HUES64 (cell line): Measurements from ENCODE around the gene CCND3.
A peak's percentile ranks its signal among the peaks of the same experiment; 100 is the strongest.

Experiments used
- H3K27ac ChIP-seq: 2 replicates; pipeline ENCODE4 v1.7.0; 2013; ENCODE audit warnings: low read depth, low read length, inconsistent platforms
- H3K27me3 ChIP-seq: 2 replicates; pipeline ENCODE4 v1.6.1; 2013; ENCODE audit warnings: mild to moderate bottlenecking, low read length; ENCODE audit not compliant: insufficient read depth
- H3K36me3 ChIP-seq: 2 replicates; pipeline ENCODE4 v1.6.1; 2013; ENCODE audit warnings: mild to moderate bottlenecking, low read length; ENCODE audit not compliant: insufficient read depth
- H3K4me1 ChIP-seq: 2 replicates; pipeline ENCODE4 v1.6.1; 2013; ENCODE audit warnings: mild to moderate bottlenecking, low read length, moderate library complexity; ENCODE audit not compliant: insufficient read depth
- H3K4me3 ChIP-seq: 2 replicates; pipeline ENCODE4 v1.5.1; 2013; ENCODE audit warnings: mild to moderate bottlenecking, low read length, moderate library complexity
- H3K9ac ChIP-seq: 2 replicates; pipeline ENCODE4 v1.6.1; 2013; ENCODE audit warnings: mild to moderate bottlenecking, low read depth, low read length
- H3K9me3 ChIP-seq: 2 replicates; pipeline ENCODE4 v1.6.1; 2013; ENCODE audit warnings: low read depth, low read length; ENCODE audit not compliant: insufficient read depth
- WGBS: fragments of 150-250, 120-280 bp; methylation state at CpG from one replicate; pipeline ENCODE4 v1.1.7; 2013; ENCODE audit warnings: missing lambda C conversion rate; 5-methylcytosine and 5-hydroxymethylcytosine counted together

Gene CCND3

DNA sequence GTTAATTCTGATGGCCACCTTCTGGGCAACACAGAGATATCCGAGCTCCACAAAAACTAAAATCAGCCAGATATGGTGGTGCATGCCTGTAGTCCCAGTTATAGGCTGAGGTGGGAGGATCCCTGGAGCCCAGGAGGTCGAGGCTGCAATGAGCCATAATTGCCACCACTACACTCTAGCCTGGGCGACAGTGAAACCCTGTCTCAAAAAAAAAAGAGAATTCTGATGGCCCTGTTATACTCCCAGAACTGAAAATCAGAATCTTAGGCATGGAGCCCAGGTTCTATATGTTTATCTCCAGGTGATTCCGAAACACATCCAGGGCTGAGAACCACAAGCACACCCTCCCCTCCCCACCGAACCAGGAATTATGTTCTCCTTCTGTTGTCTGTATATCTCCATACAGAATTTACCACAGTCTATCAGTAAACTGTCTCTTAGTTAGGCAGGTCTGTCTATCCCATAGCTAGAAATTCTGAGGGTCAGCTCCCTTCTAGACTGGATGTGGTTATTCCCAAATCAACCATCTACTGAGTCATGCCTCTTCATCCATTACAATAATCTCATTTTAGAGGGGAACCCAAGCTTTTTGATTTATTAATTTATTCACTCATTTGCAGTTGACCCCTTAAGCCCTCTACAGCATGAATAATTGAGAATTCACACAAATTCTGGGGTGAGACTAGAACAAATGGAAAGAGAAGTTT is 24.8 kb upstream of the CCND3 start:
- 69% methylated on average over 4 of the region's 5 CpGs for WGBS
- H3K9ac ChIP-seq: peak overlapping the region; percentile 52; the same call in 1 of the 2 replicates

DNA sequence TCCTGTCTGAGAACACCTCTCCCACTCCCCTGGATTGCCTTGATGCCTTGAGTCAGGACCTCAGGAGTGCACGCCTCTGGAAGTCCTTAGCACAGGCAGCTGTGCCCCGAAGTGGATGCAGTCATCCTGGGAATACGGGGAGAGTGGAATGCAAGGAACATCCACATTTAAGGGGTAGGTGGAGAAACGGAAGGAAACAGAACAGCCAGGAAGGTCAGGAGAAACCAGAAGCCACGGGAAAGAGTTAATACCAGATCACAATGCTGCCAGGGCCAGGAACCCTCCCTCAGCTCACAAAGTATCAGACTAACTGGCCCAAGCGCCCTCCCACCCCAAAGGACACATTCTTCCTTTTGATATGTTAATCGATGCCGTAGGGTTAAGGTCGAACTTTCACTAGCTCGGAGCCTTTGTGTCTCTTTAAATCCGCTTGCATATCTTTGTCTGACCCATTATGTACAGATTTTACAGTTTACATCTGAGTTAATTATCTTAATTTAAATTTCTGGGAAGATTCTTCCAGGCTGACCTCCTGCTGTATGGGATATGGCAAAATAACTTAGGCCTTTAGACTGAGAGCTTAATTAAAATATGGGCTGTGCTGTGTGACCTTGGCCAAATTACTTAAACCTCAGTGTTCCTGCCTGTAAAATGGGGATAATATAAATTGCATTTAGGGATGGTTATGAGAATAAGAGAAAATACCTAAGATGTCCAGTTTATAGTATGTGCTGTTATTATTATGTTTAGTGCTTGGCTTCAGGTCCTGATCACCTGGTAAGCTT is 24.0 kb upstream of the CCND3 start:
- Histone ChIP-seq H3K9me3 (no peaks in the 10 kb centered on the region), H3K36me3 (no peaks in the 10 kb centered on the region), H3K27ac (peak overlapping the region; percentile 86), H3K9ac (peak overlapping the region; percentile 52), H3K4me3 (peak overlapping the region; percentile 22), H3K4me1 (peaks cover 31% of the 10 kb centered on the region), H3K27me3 (no peaks in the 10 kb centered on the region)
- WGBS: 3% methylated on average over 10 of the region's 11 CpGs

More for the DNA sequence above, 24.8 kb upstream of the CCND3 start:
- H3K36me3 ChIP-seq: no peaks in the 10 kb centered on the region
- no peaks in the 10 kb centered on the region for H3K9me3 ChIP-seq
- H3K4me3 ChIP-seq: no peak overlapping the region
- H3K4me1 ChIP-seq: peaks cover 31% of the 10 kb centered on the region
- H3K27ac ChIP-seq: peak overlapping the region; percentile 86
- H3K27me3 ChIP-seq: no peaks in the 10 kb centered on the region

DNA sequence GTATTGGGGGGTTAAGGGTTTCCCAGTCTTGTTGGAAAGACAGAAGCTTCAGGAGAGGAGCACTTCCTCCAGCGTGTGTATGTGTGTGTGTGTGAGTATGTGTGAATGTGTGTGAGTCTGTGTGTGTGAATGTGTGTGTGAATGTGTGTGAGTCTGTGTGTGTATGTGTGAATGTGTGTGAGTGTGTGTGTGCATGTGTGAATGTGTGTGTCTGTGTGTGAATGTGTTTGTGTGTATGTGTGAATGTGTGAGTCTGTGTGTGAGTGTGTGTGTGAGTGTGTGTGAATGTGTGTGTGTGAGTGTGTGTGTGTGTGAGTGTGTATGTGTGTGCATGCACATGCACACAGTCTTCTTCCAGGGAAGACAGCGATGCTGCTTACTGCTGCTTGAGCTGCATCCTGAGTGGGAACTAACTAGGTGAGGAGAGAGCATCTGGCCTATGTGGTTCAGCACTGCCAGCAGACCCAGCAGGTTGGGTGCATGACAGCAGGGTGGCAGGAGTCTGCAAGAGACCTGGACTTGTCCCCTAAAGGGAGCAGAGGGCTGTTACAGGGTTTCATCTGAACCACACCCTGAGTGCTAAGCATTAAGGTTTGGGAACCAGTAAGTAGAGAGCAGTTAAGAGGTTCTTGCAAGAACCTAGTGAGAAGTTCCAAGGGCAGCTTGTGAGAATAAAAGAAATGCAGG is 22.7 kb upstream of the CCND3 start:
- 83% methylated on average over 2 of the region's 2 CpGs for WGBS
- H3K4me3 ChIP-seq: no peak overlapping the region
- no peak overlapping the region for H3K9ac ChIP-seq
- no peaks in the 10 kb centered on the region for H3K36me3 ChIP-seq
- H3K27ac ChIP-seq: no peak overlapping the region; the same call in 1 of the 2 replicates
- H3K27me3 ChIP-seq: no peaks in the 10 kb centered on the region
- no peaks in the 10 kb centered on the region for H3K9me3 ChIP-seq
- peaks cover 31% of the 10 kb centered on the region for H3K4me1 ChIP-seq

DNA sequence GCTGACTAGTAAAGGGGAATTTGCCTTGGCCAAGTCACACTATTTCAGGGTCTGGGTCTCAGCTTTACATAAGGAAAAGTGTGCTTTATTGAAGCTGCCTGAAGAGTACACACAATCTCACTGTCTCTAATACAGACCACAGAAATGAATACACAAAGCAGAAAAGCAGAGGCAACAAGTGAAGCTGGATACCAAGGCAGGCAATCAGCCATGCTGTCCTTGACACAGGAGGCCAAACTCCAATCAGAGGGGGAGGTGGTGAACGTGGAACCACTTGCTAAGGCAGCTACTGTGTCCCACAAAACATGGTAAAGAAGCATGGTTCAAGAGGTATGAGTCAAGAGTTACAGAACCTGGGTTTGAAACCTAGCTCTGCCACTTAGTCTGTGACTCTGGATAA is 21.8 kb upstream of the CCND3 start:
- Histone ChIP-seq H3K27me3 (no peaks in the 10 kb centered on the region), H3K4me1 (peaks cover 31% of the 10 kb centered on the region), H3K36me3 (no peaks in the 10 kb centered on the region), H3K9ac (no peak overlapping the region), H3K4me3 (no peak overlapping the region), H3K9me3 (no peaks in the 10 kb centered on the region), H3K27ac (no peak overlapping the region)
- 66% methylated on average over 1 of the region's 1 CpG for WGBS

DNA sequence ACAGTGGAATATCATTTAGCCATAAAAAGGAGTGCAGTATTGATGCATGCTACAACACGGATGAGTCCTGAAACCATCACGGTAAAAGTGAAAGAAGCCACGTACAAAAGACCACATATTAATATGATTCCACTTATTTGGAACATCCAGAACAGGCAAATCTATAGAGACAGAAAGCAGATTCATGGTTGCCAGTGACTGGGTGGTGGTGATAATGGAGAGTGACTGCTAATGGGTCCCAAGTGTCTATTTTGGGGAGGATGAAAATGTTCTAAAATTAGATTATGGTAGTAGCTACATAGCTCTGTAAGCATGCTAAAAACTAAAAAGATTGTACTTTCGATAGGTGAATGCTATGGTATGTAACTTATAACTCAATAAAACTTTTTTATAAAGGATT is 18.4 kb upstream of the CCND3 start:
- Histone ChIP-seq H3K9ac (no peak overlapping the region), H3K27me3 (no peaks in the 10 kb centered on the region), H3K9me3 (no peaks in the 10 kb centered on the region), H3K36me3 (no peaks in the 10 kb centered on the region), H3K27ac (no peak overlapping the region), H3K4me1 (peaks cover 6% of the 10 kb centered on the region), H3K4me3 (no peak overlapping the region)
- 97% methylated on average over 3 of the region's 4 CpGs for WGBS

DNA sequence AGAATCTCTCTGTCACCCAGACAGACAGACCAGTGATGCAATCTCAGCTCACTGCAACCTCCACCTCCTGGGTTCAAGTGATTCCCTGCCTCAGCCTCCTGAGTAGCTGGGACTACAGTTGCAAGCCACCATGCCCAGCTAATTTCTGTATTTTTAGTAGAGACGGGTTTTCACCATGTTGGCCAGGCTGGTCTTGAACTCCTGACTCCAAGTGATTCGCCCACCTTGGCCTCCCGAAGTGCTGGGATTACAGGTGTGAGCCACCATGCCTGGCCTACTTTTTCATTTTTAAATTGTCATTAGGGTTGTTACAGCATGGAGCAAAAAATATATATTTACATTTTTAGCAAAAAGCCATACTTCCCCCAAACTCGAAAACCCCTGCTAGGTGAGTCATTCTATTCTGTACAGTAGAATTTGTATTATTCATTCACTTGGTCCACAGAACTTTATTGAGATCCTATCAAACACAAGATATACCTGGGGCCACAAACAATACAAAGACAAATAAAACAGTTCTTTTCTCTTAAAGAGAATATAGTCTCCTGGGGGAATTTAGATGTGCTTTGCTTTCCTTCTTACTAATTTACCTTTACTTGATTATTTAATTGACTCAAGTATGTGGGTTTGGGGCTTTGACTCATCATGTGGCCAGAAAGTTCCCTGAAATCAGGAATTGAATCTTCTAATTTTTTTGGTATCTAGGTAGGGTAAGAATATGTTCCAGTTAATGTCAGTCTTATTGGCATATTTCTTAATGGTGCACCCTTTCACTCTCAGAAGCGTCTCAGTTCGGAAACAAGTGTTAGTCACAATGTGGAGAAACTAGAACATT is 16.6 kb upstream of the CCND3 start:
- no peaks in the 10 kb centered on the region for H3K9me3 ChIP-seq
- no peaks in the 10 kb centered on the region for H3K4me1 ChIP-seq
- 97% methylated on average over 5 of the region's 6 CpGs for WGBS
- H3K27ac ChIP-seq: no peak overlapping the region
- H3K9ac ChIP-seq: no peak overlapping the region
- H3K36me3 ChIP-seq: no peaks in the 10 kb centered on the region
- H3K4me3 ChIP-seq: no peak overlapping the region
- no peaks in the 10 kb centered on the region for H3K27me3 ChIP-seq

DNA sequence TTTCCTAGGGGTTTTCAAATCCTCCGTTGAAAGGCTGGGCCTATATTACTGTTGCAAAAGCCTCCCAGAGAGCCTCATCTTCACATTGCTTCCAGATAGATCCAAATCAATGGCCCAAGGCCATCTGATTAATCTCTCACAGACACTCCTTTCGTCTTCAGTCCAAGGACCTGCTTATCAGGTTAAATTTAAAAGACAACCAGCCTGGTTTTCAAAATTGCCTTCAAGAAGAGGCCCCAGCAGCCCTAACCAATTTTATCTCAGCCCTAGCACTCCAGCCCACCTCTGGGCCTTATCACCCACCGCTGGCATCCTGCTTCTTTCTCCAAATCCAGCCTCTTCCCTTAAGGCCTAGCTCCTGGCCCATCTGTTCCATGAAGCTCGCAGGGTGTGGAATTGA is 15.5 kb upstream of the CCND3 start:
- WGBS: 81% methylated on average over 4 of the region's 4 CpGs
- Histone ChIP-seq H3K9me3 (no peaks in the 10 kb centered on the region), H3K9ac (no peak overlapping the region)

DNA sequence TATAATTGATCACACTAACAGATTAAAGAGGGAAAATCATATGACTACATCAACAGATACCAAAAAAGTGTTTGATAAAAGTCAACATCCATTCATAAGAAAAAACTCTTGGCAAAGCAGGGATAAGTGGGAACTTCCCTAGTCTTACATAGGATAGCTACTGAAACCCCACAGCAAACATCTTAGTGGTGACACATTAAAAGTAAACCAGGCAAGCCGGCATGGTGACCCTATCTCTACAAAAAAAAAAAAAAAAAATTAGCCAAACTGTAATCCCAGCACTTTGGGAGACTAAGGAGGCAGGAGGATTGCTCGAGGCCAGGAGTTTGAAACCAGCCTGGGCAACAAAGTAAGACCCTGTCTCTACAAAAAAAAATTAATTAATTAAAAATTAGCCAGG is 13.8 kb upstream of the CCND3 start:
- 75% methylated on average over 1 of the region's 2 CpGs for WGBS
- Histone ChIP-seq H3K27ac (no peak overlapping the region), H3K27me3 (no peaks in the 10 kb centered on the region), H3K9me3 (no peaks in the 10 kb centered on the region), H3K36me3 (no peaks in the 10 kb centered on the region), H3K4me3 (no peak overlapping the region), H3K4me1 (no peaks in the 10 kb centered on the region), H3K9ac (no peak overlapping the region)

More for the DNA sequence above, 15.5 kb upstream of the CCND3 start:
- no peaks in the 10 kb centered on the region for H3K27me3 ChIP-seq
- no peaks in the 10 kb centered on the region for H3K4me1 ChIP-seq
- no peak overlapping the region for H3K27ac ChIP-seq
- no peak overlapping the region for H3K4me3 ChIP-seq
- no peaks in the 10 kb centered on the region for H3K36me3 ChIP-seq

DNA sequence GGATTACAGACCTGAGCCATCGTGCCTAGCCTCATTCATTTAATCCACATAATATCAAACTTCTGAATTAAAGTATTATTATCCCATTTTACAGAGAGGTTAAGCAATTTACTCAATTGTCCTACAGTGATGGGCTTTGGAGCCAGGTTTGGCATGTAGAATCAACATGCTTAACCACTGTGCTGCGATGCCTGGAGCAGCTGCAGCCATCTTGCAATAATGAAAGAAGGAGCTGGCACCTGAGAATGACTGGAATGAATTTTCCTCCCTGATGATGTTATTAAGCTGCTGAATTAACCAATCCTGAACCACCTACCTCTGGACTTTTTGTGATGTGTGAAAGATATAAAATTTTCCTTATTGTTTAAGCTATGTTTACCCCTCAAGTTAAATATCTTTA is 13.1 kb upstream of the CCND3 start:
- no peak overlapping the region for H3K4me3 ChIP-seq
- WGBS: 95% methylated on average over 2 of the region's 2 CpGs
- no peaks in the 10 kb centered on the region for H3K36me3 ChIP-seq

DNA sequence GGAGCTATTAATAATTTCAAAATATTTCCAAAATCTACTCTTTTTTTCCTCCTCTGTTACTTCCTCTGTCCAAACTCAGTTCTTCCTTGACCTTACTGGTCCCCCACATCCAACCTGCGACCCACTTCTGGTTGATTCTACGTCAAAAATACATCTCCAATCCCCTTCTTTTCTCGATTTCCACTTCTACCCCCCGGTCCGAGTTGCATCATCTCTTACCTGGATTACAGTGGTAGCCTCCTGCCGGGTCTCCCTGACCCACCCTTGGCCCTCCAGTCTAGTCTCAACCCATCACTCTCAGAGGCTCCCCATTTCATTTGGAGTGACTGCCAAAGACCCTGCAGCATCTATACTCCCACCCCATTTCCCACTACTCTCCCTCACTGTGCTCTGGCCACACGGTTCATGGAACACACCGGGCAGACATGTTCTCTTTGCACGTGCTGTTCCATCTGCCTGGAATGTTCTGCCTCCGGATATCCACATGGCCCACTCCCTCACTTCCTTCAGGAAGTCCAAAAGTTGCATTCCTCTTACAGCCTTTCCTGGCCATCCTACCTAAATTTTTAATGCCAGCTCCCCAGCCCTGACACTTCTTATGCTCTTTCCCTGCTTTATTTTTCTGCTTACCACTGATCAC is 6.1 kb upstream of the CCND3 start:
- Histone ChIP-seq H3K27ac (no peak overlapping the region), H3K9ac (no peak overlapping the region), H3K4me1 (no peaks in the 10 kb centered on the region), H3K9me3 (no peaks in the 10 kb centered on the region), H3K4me3 (no peak overlapping the region), H3K36me3 (no peaks in the 10 kb centered on the region), H3K27me3 (no peaks in the 10 kb centered on the region)
- 88% methylated on average over 10 of the region's 10 CpGs for WGBS

More for the DNA sequence above, 13.1 kb upstream of the CCND3 start:
- Histone ChIP-seq H3K27me3 (no peaks in the 10 kb centered on the region), H3K9ac (no peak overlapping the region), H3K4me1 (no peaks in the 10 kb centered on the region), H3K9me3 (no peaks in the 10 kb centered on the region), H3K27ac (no peak overlapping the region)
